ENCODE data around the gene MED8.
A peak's percentile ranks its signal among the peaks of the same experiment; 100 is the strongest.

MED8 gene

GRCh38 chr1:43419627-43420425 lies 30.2 kb upstream of the MED8 start:
- TF ChIP-seq REST (IDR thresholded peaks at IDR 0.05; ENCODE audit: low read depth), result no peak
- TF ChIP-seq NFIC (IDR thresholded peaks at IDR 0.05), result peak; percentile 28; the same call in 1 of the 2 replicates

- TF ChIP-seq EGR1 (IDR thresholded peaks at IDR 0.05) (no peak), REST (IDR thresholded peaks at IDR 0.05; ENCODE audit: low read depth) (no peak), CREB1 (IDR thresholded peaks at IDR 0.05; ENCODE audit: low read depth) (no peak), TAF1 (IDR thresholded peaks at IDR 0.05; ENCODE audit: low read depth) (no peak), NFIC (IDR thresholded peaks at IDR 0.05) (no peak), RAD21 (IDR thresholded peaks at IDR 0.05; ENCODE audit: low read depth) (no peak), ZBTB7A (IDR thresholded peaks at IDR 0.05; ENCODE audit: low read depth) (no peak), YY1 (IDR thresholded peaks at IDR 0.05; ENCODE audit: low read depth) (no peak), MAX (IDR thresholded peaks at IDR 0.05) (no peak), TCF12 (IDR thresholded peaks at IDR 0.05; ENCODE audit: low read depth) (no peak), FOXM1 (IDR thresholded peaks at IDR 0.05; ENCODE audit: borderline replicate concordance, low read depth) (no peak), EP300 (IDR thresholded peaks at IDR 0.05; ENCODE audit: borderline replicate concordance) (no peak)
Observed at GRCh38 chr1:43418858-43419257, 29.3 kb upstream of the MED8 start.

- TF ChIP-seq RAD21 (IDR thresholded peaks at IDR 0.05; ENCODE audit: low read depth), result no peak
Observed at GRCh38 chr1:43415901-43416300, 26.3 kb upstream of the MED8 start.

GRCh38 chr1:43414634-43415223 lies 25.1 kb upstream of the MED8 start:
- peak; percentile 81 for TF ChIP-seq RAD21 (IDR thresholded peaks at IDR 0.05; ENCODE audit: low read depth)
- TF ChIP-seq FOXM1 (IDR thresholded peaks at IDR 0.05; ENCODE audit: borderline replicate concordance, low read depth), result no peak
- TF ChIP-seq ZBTB7A (IDR thresholded peaks at IDR 0.05; ENCODE audit: low read depth), result no peak
- no peak for TF ChIP-seq NFIC (IDR thresholded peaks at IDR 0.05)
- TF ChIP-seq TCF12 (IDR thresholded peaks at IDR 0.05; ENCODE audit: low read depth), result no peak
- no peak for TF ChIP-seq CREB1 (IDR thresholded peaks at IDR 0.05; ENCODE audit: low read depth)

GRCh38 chr1:43410571-43410970 lies 21.0 kb upstream of the MED8 start:
- TF ChIP-seq EGR1 (IDR thresholded peaks at IDR 0.05) (no peak), USF1 (IDR thresholded peaks at IDR 0.05) (no peak), YY1 (IDR thresholded peaks at IDR 0.05; ENCODE audit: low read depth) (no peak), CREB1 (IDR thresholded peaks at IDR 0.05; ENCODE audit: low read depth) (no peak), ZBTB7A (IDR thresholded peaks at IDR 0.05; ENCODE audit: low read depth) (no peak), CEBPB (IDR thresholded peaks at IDR 0.05) (no peak), REST (IDR thresholded peaks at IDR 0.05; ENCODE audit: low read depth) (no peak), NFIC (IDR thresholded peaks at IDR 0.05) (no peak), EP300 (IDR thresholded peaks at IDR 0.05; ENCODE audit: borderline replicate concordance) (no peak), RAD21 (IDR thresholded peaks at IDR 0.05; ENCODE audit: low read depth) (no peak)

GRCh38 chr1:43405876-43406234 lies 16.3 kb upstream of the MED8 start:
- TF ChIP-seq EP300 (IDR thresholded peaks at IDR 0.05; ENCODE audit: borderline replicate concordance), result no peak
- TF ChIP-seq ZBTB7A (IDR thresholded peaks at IDR 0.05; ENCODE audit: low read depth), result no peak
- TF ChIP-seq MAX (IDR thresholded peaks at IDR 0.05), result no peak
- no peak for TF ChIP-seq TAF1 (IDR thresholded peaks at IDR 0.05; ENCODE audit: low read depth)
- no peak for TF ChIP-seq RAD21 (IDR thresholded peaks at IDR 0.05; ENCODE audit: low read depth)
- no peak for TF ChIP-seq REST (IDR thresholded peaks at IDR 0.05; ENCODE audit: low read depth)
- no peak for TF ChIP-seq TCF12 (IDR thresholded peaks at IDR 0.05; ENCODE audit: low read depth)
- TF ChIP-seq NFIC (IDR thresholded peaks at IDR 0.05), result no peak
- no peak for TF ChIP-seq EGR1 (IDR thresholded peaks at IDR 0.05)
- no peak for TF ChIP-seq TEAD4 (IDR thresholded peaks at IDR 0.05)
- TF ChIP-seq CEBPB (IDR thresholded peaks at IDR 0.05), result no peak
- TF ChIP-seq YY1 (IDR thresholded peaks at IDR 0.05; ENCODE audit: low read depth), result no peak

Measured in Ishikawa (cell line).